T-helper 17 cell (primary cell): Measurements from ENCODE around the gene RLN3. TPM values are rescaled to one million over a fixed set of nuclear protein-coding genes. Genes with fewer than 3 reads are reported as not detected.

Experiments
- ATAC-seq: fragments of 150-1000 bp; cut with Tn5 transposase; 2 replicates; pipeline ENCODE4 v1.10.0; 2021; ENCODE audit warnings: mild to moderate bottlenecking, moderate library complexity
- DNase-seq, 3 donors: peaks; one replicate each; pipeline versions ENCODE4 v3.0.0 to v3.0.0-alpha.2; 2020 to 2021
- H3K9me3 ChIP-seq: one replicate; pipeline ENCODE4 v1.7.0; 2013; ENCODE audit warnings: low read length, mild to moderate bottlenecking; ENCODE audit not compliant: control insufficient read depth, poor library complexity, severe bottlenecking
- H3K27ac Mint-ChIP-seq: one replicate; pipeline ENCODE4 v1.8.0; 2022; ENCODE audit warnings: mild to moderate bottlenecking, moderate library complexity, mixed read lengths
- H3K27me3 Mint-ChIP-seq: one replicate; pipeline ENCODE4 v1.8.0; 2022; ENCODE audit warnings: mixed read lengths
- H3K36me3 Mint-ChIP-seq: one replicate; pipeline ENCODE4 v1.8.0; 2022; ENCODE audit warnings: low read depth, mixed read lengths
- H3K4me1 Mint-ChIP-seq: one replicate; pipeline ENCODE4 v1.8.0; 2022; ENCODE audit warnings: mild to moderate bottlenecking, mixed read lengths
- H3K4me3 Mint-ChIP-seq: one replicate; pipeline ENCODE4 v1.8.0; 2022; ENCODE audit warnings: mild to moderate bottlenecking, moderate library complexity, mixed read lengths
- total RNA-seq, 4 donors: library from RNA in 2 of 4; stranded (reverse) in 2 of 4; gene quantifications; one replicate each; pipeline ENCODE4 v1.2.3 and lab custom pipeline; 2022 to 2026

The RLN3 gene
- total RNA-seq, 2 donors from 2014 or later, result not detected

- ATAC-seq (no peak), DNase-seq (no peak)
- peaks cover 5% of the 10 kb centered on the region for H3K36me3 Mint-ChIP-seq
- H3K9me3 ChIP-seq, result no peaks in the 10 kb centered on the region
- peaks cover 26% of the 10 kb centered on the region for H3K4me1 Mint-ChIP-seq
- peak overlapping the region; percentile 45 for H3K27ac Mint-ChIP-seq
- peaks cover 26% of the 10 kb centered on the region for H3K27me3 Mint-ChIP-seq
- peak overlapping the region; percentile 80 for H3K4me3 Mint-ChIP-seq
Measured at GRCh38 chr19:14056741-14057356, 28.9 kb downstream of the RLN3 start.

- DNase-seq (no peak), ATAC-seq (no peak)
- Mint-ChIP-seq H3K36me3 (peaks cover 2% of the 10 kb centered on the region), H3K27ac (peak overlapping the region; percentile 86), H3K4me1 (peaks cover 26% of the 10 kb centered on the region), H3K4me3 (peak overlapping the region; percentile 85), H3K27me3 (peaks cover 26% of the 10 kb centered on the region)
- H3K9me3 ChIP-seq, result no peaks in the 10 kb centered on the region
Measured at GRCh38 chr19:14058182-14059092, 30.5 kb downstream of the RLN3 start.

- ATAC-seq, result peak; percentile 50
- DNase-seq, result peak; percentile 32 to 46 (median 43)
Measured at GRCh38 chr19:14059093-14059480, 31.1 kb downstream of the RLN3 start.

GRCh38 chr19:14059652-14060155 is 31.8 kb downstream of the RLN3 start:
- ATAC-seq (no peak), DNase-seq (no peak)
- Mint-ChIP-seq H3K4me1 (peaks cover 18% of the 10 kb centered on the region), H3K27ac (no peak overlapping the region), H3K4me3 (peak overlapping the region; percentile 39), H3K36me3 (no peaks in the 10 kb centered on the region), H3K27me3 (peaks cover 26% of the 10 kb centered on the region)
- H3K9me3 ChIP-seq, result no peaks in the 10 kb centered on the region

More at GRCh38 chr19:14059093-14059480, 31.1 kb downstream of the RLN3 start:
- H3K4me3 Mint-ChIP-seq, result peak overlapping the region; percentile 85
- peaks cover 26% of the 10 kb centered on the region for H3K27me3 Mint-ChIP-seq
- H3K27ac Mint-ChIP-seq, result peak overlapping the region; percentile 86
- H3K4me1 Mint-ChIP-seq, result peaks cover 22% of the 10 kb centered on the region
- H3K9me3 ChIP-seq, result no peaks in the 10 kb centered on the region
- H3K36me3 Mint-ChIP-seq, result peaks cover 2% of the 10 kb centered on the region

- Mint-ChIP-seq H3K4me3 (no peak overlapping the region), H3K27ac (no peak overlapping the region), H3K27me3 (peaks cover 26% of the 10 kb centered on the region), H3K36me3 (no peaks in the 10 kb centered on the region), H3K4me1 (peaks cover 17% of the 10 kb centered on the region)
- no peaks in the 10 kb centered on the region for H3K9me3 ChIP-seq
- DNase-seq, result no peak
- ATAC-seq, result no peak
Measured at GRCh38 chr19:14061081-14061749, 33.3 kb downstream of the RLN3 start.

GRCh38 chr19:14061751-14062557 is 34.0 kb downstream of the RLN3 start, which contains the start of gene PALM3:
Gene PALM3 (minus strand): TSS chr19:14062076. CDS start chr19:14061980, 96 bp downstream.
- Mint-ChIP-seq H3K27me3 (peaks cover 32% of the 10 kb centered on the region), H3K27ac (no peak within 1 kb of the TSS), H3K36me3 (no peaks in the 10 kb centered on the region), H3K4me3 (no peak within 1 kb of the TSS), H3K4me1 (peaks cover 19% of the 10 kb centered on the region)
- no peaks in the 10 kb centered on the region for H3K9me3 ChIP-seq
- no peak for DNase-seq
- no peak for ATAC-seq

- H3K36me3 Mint-ChIP-seq, result no peaks in the 10 kb centered on the region
- DNase-seq, result no peak
- ATAC-seq, result no peak
- peaks cover 19% of the 10 kb centered on the region for H3K4me1 Mint-ChIP-seq
- no peak overlapping the region for H3K27ac Mint-ChIP-seq
- H3K4me3 Mint-ChIP-seq, result no peak overlapping the region
- peaks cover 32% of the 10 kb centered on the region for H3K27me3 Mint-ChIP-seq
- H3K9me3 ChIP-seq, result no peaks in the 10 kb centered on the region
Measured at GRCh38 chr19:14062558-14062855, 34.6 kb downstream of the RLN3 start.

- peaks cover 29% of the 10 kb centered on the region for H3K27me3 Mint-ChIP-seq
- H3K4me1 Mint-ChIP-seq, result peaks cover 14% of the 10 kb centered on the region
- DNase-seq, result no peak
- H3K36me3 Mint-ChIP-seq, result no peaks in the 10 kb centered on the region
- no peak overlapping the region for H3K27ac Mint-ChIP-seq
- no peak for ATAC-seq
- no peaks in the 10 kb centered on the region for H3K9me3 ChIP-seq
- H3K4me3 Mint-ChIP-seq, result no peak overlapping the region
Measured at GRCh38 chr19:14063105-14063504, 35.2 kb downstream of the RLN3 start.

- no peaks in the 10 kb centered on the region for H3K9me3 ChIP-seq
- DNase-seq, result no peak
- no peak for ATAC-seq
- no peak overlapping the region for H3K4me3 Mint-ChIP-seq
- peaks cover 11% of the 10 kb centered on the region for H3K27me3 Mint-ChIP-seq
- H3K36me3 Mint-ChIP-seq, result no peaks in the 10 kb centered on the region
- no peak overlapping the region for H3K27ac Mint-ChIP-seq
- H3K4me1 Mint-ChIP-seq, result peaks cover 4% of the 10 kb centered on the region
Measured at GRCh38 chr19:14066134-14066533, 38.2 kb downstream of the RLN3 start.

- DNase-seq (no peak), ATAC-seq (no peak)
- H3K9me3 ChIP-seq, result no peaks in the 10 kb centered on the region
- H3K36me3 Mint-ChIP-seq, result no peaks in the 10 kb centered on the region
- H3K27ac Mint-ChIP-seq, result no peak overlapping the region
- peak overlapping the region; percentile 58 for H3K4me3 Mint-ChIP-seq
- peaks cover 7% of the 10 kb centered on the region for H3K27me3 Mint-ChIP-seq
- H3K4me1 Mint-ChIP-seq, result peaks cover 18% of the 10 kb centered on the region
Measured at GRCh38 chr19:14070268-14071050, 42.5 kb downstream of the RLN3 start.

- DNase-seq (peak in 2 of 3 donors; percentile 15 to 29), ATAC-seq (no peak)
- Mint-ChIP-seq H3K36me3 (no peaks in the 10 kb centered on the region), H3K4me1 (peaks cover 16% of the 10 kb centered on the region), H3K27ac (peak within 1 kb of the TSS; percentile 95), H3K27me3 (no peaks in the 10 kb centered on the region), H3K4me3 (peak within 1 kb of the TSS; percentile 97)
- H3K9me3 ChIP-seq, result no peaks in the 10 kb centered on the region
Measured at GRCh38 chr19:14072535-14073260, 44.8 kb downstream of the RLN3 start, which contains the start of gene MISP3. Gene MISP3 (plus strand): TSS chr19:14072786. CDS start chr19:14073310, 524 bp downstream.
